Astrocyte of the cerebellum (primary cell): Measurements from ENCODE around the gene SLC35F1.

ENCODE experiments used
- DNase-seq: peaks from one replicate; pipeline ENCODE4 v3.0.0-alpha.2; 2011; ENCODE audit warnings: low read depth
- H3K4me3 ChIP-seq: 2 replicates; pipeline ENCODE4 v1.5.1; 2011; ENCODE audit warnings: mild to moderate bottlenecking, low read depth, low read length, moderate library complexity
- in situ Hi-C: cut with HindIII; loops from 2 replicates; pipeline ENCODE4 v1.10.0; 2017; ENCODE audit warnings: low sequenced_read_pairs
- TF ChIP-seq, protein P1 (sequence below): IDR thresholded peaks from 2 replicates; pipeline ENCODE4 v1.5.1; 2012; ENCODE audit warnings: low read length, low read depth, moderate library complexity, mild to moderate bottlenecking; ENCODE audit errors: missing control alignments

SLC35F1 gene

DNA sequence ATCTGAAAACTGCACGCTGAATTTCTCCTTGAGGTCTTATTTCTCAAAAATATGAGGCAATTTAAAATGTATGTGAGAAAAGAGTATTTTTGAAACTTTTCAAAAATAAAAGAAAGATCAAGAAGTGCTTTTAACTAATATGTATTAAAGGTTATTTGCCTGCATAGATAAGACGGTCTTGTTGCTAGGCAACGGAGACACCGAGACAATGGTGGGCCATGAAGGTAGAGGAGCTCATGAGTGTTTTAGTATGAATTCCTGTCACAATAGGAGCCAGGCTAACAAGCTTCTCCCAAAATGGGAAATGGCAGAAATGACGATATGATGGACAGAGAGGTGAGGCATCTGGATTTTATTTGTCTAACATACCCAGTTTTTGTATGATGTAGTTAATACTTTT lies 308.2 kb downstream of the SLC35F1 start:
- TF ChIP-seq, protein P1, sequence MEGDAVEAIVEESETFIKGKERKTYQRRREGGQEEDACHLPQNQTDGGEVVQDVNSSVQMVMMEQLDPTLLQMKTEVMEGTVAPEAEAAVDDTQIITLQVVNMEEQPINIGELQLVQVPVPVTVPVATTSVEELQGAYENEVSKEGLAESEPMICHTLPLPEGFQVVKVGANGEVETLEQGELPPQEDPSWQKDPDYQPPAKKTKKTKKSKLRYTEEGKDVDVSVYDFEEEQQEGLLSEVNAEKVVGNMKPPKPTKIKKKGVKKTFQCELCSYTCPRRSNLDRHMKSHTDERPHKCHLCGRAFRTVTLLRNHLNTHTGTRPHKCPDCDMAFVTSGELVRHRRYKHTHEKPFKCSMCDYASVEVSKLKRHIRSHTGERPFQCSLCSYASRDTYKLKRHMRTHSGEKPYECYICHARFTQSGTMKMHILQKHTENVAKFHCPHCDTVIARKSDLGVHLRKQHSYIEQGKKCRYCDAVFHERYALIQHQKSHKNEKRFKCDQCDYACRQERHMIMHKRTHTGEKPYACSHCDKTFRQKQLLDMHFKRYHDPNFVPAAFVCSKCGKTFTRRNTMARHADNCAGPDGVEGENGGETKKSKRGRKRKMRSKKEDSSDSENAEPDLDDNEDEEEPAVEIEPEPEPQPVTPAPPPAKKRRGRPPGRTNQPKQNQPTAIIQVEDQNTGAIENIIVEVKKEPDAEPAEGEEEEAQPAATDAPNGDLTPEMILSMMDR, result no peak

DNA sequence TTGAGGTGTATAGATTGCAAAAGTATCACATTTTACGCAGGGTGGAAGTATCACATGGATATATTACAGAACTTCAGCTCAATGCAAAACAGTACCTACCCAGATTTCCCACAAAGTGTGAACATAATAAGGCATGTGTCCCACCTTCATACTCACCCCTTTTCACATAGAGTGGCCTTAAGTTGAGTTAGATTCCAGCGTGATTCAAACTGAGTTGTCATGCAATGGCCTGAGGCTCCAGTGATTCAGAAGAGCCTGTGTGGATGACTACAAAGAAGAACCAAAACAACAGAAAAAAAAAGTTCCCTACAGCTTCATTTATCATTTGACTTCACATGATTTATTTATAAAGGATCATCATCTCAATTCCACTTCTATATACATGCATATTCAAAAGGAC lies 309.7 kb downstream of the SLC35F1 start:
- no peak overlapping the region for H3K4me3 ChIP-seq
- in situ Hi-C loops, result no loop called here
- DNase-seq, result no peak
- TF ChIP-seq, protein P1, result no peak

More for the DNA sequence above, 308.2 kb downstream of the SLC35F1 start:
- H3K4me3 ChIP-seq, result no peak overlapping the region
- in situ Hi-C loops, result no loop called here
- no peak for DNase-seq

DNA sequence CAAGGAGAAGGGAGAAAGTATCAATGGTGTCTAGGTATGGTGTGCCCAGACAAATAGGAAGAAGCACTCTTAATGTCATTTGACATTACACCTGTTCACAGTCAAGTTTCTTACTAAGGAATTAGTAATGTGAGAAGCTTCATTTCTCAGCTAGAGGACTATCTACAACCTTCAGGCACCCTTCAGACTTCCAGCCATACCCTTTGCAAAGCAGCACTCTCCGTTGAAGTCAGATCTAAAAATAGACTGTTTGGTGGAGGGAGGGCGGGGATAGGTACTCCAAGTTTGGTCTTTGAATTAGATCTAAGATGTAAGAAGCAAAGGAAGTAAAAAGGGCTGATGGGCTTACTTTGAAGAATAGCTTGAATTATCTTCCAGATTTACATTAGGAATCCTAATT lies 311.1 kb downstream of the SLC35F1 start:
- TF ChIP-seq, protein P1, result no peak
- in situ Hi-C loops, result no loop called here

DNA sequence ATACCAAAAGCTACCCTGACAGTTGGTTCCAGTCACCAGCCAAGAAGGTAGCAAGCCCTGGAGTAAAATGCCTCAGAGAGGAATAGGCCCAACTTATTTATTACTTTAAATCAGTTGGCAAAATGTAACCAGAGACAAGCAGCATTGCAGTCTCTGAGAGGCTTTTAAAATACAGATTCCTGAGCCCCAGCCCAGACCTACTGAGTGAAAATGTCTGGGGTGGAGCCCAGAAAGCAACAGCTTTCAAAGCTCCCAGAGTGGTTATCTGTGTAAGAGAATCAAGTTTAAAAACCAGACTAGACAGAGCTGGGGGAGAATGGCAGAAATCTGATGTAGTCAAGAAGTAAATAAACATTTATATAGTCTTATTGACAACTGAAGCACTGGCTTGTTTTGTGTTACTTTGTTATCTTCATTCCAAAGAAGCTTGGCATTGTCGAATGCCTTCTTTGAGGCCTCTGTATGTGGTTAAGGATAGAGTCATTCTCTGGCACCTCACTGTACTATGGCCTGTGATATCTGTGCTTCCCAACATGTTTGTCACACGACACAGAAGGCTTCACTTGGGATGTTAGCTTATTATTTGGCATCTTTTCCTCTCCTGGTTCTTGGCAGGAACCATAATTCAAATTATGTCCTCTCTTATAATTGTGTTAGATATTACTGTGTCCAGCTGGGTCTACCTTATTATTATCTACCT lies 313.5 kb downstream of the SLC35F1 start:
- in situ Hi-C loops, result no loop called here
- TF ChIP-seq, protein P1, result no peak
- DNase-seq, result no peak
- no peak overlapping the region for H3K4me3 ChIP-seq

More for the DNA sequence above, 311.1 kb downstream of the SLC35F1 start:
- no peak overlapping the region for H3K4me3 ChIP-seq
- DNase-seq, result no peak

DNA sequence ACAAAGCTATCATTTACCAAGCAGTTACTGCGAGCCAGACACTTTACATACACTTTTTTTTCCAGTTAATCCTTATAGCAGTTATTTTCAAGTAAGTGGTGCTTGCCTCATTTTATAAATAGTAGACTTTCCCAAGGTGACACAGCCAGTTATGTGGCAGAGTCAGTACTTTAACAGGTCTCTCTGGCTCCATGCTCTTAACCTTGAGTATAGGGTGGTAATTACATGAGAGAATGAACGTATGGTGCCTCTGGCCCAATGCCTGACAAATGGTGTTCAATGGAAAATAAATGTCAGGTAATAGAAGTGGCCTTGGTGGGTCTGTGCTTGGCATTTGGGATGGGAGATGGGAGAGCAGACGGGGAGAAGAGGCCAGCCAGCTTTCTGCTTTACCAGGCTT lies 316.3 kb downstream of the SLC35F1 start:
- TF ChIP-seq, protein P1, result no peak
- in situ Hi-C loops, result no loop called here
- DNase-seq, result no peak
- no peak overlapping the region for H3K4me3 ChIP-seq

DNA sequence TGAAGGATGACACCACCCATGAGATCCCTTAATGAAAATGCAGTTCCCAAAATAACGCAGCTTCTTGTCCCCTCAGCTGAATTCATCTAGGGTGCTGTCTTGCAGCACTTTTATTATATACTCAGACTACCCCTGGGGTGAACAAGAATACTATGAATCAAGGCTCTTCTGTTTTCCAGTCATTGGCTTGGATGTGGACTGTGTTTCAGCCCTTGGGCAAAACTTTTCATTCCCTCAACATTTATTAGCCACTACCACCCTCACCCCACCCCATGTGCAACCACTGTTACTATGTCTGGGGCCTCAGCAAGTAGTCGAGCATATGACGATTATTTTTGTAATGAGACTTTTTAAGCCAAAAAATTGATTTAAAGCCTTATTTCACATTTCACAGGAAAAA lies 321.8 kb downstream of the SLC35F1 start:
- TF ChIP-seq, protein P1, result no peak
- in situ Hi-C loops, result no loop called here
- DNase-seq, result no peak
- H3K4me3 ChIP-seq, result no peak overlapping the region
